Jurkat, Clone E6-1 (cell line): ENCODE results near the gene FAM174C.

Experiments used
- DNase-seq: peaks from one replicate; pipeline ENCODE4 v3.0.0-alpha.2; 2011; ENCODE audit warnings: low read depth, low spot score
- H3K4me3 ChIP-seq: 2 replicates; pipeline ENCODE4 v1.5.1; 2011; ENCODE audit warnings: mild to moderate bottlenecking, low read length, control low read depth, moderate library complexity

The FAM174C gene

DNA sequence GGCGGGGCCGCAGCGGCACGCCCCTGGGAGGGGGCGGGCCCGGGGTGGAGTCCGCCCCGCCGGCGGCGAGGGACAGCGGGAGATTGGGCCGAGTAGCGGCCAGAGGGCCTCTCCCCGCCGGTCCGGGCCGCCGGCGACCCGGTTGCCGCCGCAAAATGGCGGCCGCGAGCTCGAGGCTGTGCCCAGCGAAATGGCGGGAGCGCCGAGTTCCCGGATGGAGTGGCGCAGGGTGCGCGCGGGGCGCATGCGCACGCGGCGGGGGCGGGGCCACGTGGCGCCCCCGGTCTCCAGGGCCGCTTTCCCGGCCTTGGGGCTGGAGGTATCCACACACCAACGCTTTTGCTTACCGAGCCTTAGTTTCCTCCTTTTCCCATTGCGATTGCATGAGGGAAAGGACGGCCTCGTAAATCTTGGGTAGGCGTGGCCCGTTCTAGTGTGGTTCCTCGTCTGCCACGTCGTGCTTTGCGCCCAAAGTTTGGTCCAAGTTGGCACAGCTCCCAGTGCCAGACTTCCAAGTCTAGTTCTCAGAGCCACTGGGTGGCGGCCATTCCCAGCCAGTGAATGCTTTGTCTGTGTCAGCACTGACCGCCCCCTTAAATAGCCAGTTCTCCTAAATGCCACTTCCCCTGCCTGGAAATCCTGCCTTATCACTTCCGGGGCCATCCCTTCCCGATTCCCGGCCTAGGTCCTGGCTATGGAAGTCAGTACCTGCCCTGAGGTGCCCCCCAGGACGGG lies 5.7 kb upstream of the FAM174C start:
- H3K4me3 ChIP-seq = peak overlapping the region; percentile 98
- peak; percentile 72 for DNase-seq

DNA sequence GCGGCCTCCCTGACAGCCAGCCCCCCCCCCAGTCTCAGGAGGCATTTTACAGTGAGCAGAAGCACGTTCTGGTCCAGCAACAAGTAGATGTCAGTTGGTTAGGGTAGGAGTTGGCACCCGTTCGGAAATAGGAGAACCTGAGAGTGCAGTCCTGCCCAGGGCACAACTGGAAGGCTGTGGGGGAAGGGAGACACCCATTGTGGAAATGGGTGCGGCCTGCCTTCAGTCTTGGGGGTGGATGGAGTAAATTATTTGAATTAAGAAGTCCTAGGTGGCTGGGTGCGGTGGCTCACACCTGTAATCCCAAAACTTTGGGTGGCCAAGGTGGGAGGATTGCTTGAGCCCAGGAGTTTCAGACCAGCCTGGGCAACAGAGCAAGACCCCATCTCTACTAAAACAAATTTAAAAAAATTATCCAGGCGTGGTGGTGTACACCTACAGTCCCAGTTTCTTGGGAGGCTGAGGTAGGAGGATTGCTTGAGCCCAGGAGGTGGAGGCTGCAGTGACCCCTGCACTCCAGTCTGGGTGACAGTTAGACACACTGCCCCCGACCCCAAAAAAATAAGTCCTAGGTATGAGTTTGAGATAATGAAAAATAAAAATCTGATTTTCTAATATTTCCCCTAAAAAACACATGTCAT lies 5.0 kb upstream of the FAM174C start:
- peak overlapping the region; percentile 98 for H3K4me3 ChIP-seq
- DNase-seq = no peak

DNA sequence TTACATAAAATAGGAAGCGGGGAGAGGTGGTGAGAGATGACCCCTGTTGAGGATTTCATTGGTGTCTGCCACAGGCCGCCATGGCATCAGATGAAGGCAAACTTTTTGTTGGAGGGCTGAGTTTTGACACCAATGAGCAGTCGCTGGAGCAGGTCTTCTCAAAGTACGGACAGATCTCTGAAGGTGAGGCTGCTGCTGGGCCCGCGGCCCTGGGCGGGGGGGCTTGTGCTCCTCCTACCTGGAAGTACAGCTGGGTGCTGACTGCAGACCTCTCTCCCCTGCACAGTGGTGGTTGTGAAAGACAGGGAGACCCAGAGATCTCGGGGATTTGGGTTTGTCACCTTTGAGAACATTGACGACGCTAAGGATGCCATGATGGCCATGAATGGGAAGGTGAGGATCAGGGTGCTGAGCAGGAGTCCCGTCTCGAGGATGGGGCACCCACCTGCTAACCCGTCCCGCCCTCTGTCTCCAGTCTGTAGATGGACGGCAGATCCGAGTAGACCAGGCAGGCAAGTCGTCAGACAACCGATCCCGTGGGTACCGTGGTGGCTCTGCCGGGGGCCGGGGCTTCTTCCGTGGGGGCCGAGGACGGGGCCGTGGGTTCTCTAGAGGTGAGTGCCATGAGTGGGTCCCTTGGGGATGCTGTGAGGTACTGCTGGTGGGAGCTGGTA lies 4.3 kb upstream of the FAM174C start:
- peak overlapping the region; percentile 98 for H3K4me3 ChIP-seq
- DNase-seq = no peak

DNA sequence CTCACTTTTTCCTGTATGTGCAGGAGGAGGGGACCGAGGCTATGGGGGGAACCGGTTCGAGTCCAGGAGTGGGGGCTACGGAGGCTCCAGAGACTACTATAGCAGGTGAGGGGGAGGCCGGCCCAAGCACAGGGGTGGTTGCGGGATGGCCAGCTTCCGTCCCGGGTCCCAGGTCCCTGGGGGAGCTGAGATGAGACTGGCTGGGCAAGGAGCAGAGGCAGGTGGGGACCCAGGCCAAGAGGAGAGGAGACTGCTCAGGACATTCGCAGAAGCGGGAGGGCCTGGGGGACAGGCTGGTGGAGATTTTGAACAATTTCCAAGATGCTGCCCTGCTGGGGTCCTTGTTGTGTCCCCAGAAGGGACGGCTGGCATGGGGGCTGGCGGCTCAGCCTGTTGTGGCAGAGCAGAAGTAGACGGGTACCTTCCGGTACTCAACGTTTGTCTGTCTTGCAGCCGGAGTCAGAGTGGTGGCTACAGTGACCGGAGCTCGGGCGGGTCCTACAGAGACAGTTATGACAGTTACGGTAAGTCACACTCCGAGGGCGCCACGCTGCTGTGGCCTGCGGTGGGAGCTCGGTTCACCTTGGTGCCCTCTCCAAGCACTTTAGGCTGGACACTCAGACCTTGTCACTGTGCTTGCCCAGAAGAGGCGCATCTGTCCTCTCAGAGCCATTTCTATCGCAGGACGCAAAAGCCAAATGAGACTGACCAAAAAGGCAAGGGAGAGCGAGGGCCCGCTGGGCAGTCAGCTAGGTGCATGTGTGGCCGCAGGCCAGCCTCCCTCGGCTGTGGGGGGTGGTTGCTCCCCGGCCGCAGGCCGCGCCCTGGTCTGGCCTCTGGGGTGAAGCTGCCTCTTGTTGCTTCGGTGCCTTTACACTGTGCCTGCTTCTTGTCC lies 3.6 kb upstream of the FAM174C start:
- DNase-seq = no peak
- H3K4me3 ChIP-seq = no peak overlapping the region

DNA sequence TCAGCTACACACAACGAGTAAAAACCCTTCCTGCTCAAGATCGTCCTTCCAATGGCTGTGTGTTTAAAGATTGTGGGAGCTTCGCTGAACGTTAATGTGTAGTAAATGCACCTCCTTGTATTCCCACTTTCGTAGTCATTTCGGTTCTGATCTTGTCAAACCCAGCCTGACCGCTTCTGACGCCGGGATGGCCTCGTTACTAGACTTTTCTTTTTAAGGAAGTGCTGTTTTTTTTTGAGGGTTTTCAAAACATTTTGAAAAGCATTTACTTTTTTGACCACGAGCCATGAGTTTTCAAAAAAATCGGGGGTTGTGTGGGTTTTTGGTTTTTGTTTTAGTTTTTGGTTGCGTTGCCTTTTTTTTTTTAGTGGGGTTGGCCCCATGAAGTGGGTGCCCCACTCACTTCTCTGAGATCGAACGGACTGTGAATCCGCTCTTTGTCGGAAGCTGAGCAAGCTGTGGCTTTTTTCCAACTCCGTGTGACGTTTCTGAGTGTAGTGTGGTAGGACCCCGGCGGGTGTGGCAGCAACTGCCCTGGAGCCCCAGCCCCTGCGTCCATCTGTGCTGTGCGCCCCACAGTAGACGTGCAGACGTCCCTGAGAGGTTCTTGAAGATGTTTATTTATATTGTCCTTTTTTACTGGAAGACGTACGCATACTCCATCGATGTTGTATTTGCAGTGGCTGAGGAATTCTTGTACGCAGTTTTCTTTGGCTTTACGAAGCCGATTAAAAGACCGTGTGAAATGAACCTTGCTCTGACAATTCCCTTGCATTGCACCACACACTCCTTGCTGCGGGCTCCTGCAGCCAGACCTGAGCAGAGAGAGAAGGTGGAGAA lies 2.7 kb upstream of the FAM174C start:
- no peak for DNase-seq
- no peak overlapping the region for H3K4me3 ChIP-seq

DNA sequence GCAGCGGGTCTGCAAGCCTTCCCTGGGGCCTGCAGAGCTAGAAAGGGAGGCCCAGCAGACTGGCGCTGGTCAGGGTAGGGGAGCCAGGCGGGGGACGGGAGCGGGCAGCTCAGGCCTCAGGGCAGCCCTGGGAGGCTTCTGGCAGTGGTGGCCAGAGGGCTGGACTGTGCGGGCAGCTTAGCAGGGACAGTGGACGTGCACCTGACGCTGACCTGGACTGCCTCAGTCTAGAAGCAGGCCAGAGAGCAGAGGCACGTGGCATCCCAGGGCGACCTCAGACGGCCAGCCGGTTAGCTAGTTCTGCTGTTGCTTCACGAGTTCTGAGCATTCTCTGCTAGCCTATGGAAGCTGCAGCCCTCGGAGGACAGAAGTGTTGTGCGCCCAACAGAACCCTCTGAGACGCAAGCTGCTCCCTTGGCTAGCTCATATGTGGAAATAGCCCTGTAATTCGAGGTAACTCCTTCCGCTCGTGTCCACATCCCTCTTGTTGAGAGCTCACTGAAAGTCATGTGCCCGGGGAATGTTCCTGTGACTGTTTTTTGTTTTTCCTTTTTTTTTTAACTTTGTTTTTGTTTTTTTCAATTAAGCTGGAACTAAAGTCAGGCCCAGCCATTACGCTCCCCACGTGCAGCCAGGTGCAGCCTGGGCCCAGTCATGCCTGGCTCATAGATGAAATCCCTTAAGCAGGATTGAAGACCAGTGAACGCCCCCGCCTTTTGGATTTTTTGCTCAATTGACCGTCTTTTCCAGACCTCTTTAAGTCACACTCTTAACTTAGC lies 1.9 kb upstream of the FAM174C start:
- no peak overlapping the region; the same call in 1 of the 2 replicates for H3K4me3 ChIP-seq
- no peak for DNase-seq

DNA sequence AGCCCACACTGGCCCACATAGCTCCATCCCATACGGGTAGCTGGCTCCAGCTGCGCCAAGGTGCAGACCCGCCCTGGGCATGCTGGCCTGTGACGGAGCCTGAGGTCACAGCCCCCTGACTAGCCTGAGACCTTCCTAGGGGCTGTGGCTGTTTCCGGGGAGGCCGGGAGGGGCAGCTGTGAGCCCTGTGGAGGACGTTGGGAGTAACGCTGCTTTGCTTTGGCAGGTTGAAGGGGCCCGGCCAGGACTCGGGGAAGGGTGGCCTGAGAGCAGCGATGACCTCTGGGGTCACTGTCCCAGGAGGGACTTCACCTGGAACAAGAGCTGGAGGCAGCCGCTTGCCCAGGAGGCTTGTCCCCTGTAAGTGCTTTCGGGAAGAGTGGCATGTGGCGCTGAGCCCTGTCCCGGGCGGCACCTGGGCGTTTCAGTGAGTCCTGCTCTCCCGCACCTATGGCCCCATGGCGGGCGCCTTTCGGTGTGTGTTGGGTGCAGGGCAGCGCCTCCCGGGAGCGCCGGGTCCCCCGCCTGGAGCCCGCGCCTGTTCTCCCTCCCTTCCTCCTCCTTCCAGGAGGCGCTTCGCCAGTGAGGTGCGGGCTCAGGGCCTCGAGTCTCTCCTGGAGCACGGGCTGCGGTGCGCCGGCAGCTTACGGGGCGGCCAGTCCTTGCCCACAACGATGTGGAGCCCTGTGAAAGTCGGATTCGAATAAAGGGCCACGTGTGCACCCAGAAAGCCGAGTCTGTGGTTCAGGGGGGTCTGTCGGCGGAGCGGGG lies 1.1 kb upstream of the FAM174C start:
- H3K4me3 ChIP-seq = peak overlapping the region; percentile 60
- DNase-seq = no peak

DNA sequence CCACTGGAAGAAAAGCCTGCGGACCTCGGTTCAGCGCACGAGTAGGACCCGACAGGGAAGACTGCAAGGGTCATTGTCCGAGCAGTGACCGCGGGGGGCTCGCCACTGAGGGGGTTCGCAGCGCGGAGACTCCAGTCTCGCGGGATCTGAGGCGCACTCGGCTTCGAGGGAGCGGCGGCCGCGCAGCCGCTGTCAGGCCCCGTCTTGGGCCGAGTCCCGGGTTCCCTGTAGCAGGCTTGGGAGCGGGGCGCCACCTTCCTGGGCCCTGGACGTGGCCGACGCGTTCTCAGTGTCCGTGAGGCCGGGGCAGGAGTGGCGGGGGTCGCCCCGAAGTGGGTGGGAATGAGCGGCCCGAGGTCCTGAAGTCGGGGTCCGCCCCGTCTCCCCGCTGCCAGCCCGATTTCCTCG lies 474 bp upstream of the FAM174C start:
- H3K4me3 ChIP-seq = peak overlapping the region; percentile 60
- DNase-seq = no peak

DNA sequence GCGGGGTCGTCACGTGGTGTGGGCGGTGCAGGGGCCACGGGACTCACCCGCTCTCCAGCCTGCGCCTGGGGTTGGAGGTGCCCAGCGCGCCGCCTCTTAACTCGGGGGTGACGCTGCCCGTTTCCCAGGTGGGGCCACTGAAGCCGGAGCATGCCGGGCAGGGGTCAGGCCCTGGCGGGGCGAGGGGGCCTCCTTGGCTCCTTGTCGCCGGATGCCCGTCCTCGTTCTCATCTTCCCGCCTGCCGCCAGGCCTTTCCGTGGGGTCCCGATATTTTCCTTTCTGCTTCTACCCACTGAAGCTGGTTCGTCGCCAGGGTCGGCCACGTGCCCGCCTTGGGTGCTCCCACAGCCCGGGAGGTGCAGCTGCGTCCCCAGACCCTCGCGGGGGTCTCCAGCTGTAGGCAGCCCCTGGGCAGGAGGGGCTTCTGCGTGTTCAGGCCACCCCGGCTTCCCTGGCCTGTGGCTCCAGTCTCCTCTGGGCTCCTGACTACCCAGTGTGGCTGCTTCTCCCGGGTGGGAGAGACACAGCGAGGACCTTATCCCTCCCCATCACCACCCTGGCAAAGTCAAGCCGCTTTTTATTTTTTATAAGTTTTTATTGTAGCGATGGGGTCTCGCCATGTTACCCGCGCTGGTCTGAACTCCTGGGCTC lies 772 bp downstream of the FAM174C start:
- peak overlapping the region; percentile 88 for H3K4me3 ChIP-seq
- DNase-seq = no peak

DNA sequence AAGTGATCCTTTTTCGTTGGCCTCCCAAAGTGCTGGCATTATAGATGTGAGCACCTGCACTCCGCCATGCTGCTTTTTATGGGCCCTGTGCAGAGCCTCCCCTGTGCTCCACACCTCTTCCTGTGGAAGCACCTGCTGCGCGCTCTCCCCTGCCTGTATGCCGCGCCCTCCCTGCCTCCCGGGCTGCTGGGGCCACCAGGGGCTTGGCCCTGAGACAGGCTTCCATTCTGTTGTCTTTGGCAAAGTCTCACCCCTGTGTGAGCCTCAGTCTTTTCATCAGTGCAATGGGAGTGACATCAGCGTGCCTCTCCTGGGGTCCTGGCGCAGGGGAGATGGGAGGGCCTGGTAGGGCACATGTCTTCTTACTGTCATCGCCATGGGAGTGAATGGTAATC lies 1.3 kb downstream of the FAM174C start:
- H3K4me3 ChIP-seq = peak overlapping the region; percentile 88
- DNase-seq = no peak

DNA sequence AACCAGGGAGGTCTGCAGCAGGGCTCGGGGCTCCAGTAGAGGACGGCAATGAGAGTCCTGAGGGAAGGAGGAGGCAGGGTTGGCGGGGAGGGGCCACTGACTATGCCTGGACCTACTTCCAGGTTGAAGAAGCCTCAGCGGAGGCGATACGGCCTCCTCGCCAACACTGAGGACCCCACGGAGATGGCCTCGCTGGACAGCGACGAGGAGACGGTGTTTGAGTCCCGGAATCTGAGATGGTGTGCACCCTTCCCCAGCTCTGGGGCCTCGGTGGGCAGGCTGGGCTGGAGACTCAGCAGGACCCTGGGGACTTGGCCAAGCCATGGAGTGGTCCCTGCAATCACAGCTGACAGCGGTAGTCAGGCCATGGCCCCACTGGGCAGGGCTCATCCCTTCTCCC lies 1.7 kb downstream of the FAM174C start:
- DNase-seq = no peak
- peak overlapping the region; percentile 88 for H3K4me3 ChIP-seq

DNA sequence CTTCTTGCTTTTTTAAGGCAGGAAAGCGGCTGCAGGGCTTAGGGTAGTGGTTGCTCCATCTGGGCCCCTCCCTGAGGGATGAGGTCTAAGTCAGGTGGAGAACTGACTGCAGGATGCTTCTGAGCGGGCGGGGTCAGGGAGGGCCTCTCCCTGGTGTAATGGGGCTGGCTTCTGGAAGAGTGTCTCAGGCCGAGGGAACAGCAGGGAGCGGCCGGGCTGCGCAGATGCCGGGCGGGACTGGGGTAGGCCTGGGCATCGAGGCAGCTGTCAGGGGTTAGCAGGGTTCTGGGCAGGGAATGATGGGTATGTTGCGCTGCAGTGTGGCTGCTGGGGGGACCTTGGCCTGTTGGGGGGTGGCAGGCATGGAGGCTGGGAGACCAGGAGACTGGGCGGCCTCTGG lies 2.7 kb downstream of the FAM174C start:
- no peak for DNase-seq
- H3K4me3 ChIP-seq = no peak overlapping the region

DNA sequence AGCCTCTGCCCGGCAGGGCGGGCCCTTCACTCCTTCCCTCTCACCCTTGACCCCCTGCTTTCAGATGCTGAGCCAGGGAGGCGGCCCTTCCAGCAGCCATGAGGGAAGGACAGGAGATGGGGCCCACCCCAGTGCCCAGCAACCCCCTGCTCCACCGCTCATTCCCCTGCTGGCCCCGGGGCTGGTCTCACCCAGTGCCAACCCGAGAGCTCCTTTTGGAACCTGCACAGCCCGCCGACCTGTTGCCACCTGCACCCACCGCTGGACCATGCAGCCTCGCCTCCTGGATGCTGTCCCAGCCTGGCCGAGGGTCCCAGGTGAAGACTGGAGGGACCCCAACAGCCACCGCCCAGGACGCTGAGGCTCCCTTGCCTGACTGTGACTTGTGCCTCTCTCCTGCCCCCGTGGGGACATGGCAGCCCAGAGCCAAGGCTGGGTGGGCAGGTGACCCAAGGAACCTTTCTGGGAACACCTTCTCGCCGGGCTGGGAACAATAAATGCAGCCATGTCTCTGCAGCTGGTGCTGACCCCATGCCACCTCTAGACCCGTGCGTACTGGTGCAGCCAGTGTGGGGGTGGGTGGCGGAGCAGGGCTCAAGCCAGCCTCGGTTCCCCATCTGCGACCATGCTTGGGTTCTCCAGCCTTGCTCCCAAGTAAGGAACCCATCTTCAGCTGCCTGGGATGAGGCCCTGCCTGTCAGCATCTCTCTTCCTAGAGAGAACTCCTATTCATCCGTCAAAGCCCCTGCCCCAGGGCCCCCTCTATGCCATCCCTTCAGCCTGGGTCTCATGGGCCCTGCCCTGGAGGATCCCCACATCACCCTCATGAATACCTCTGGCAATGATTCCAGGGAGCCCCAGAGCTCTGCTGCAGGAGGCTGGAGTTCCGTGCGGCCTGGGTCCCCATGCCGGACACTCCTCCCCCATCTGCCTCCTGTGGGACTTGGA lies 3.7 kb downstream of the FAM174C start:
- no peak for DNase-seq
- H3K4me3 ChIP-seq = no peak overlapping the region

DNA sequence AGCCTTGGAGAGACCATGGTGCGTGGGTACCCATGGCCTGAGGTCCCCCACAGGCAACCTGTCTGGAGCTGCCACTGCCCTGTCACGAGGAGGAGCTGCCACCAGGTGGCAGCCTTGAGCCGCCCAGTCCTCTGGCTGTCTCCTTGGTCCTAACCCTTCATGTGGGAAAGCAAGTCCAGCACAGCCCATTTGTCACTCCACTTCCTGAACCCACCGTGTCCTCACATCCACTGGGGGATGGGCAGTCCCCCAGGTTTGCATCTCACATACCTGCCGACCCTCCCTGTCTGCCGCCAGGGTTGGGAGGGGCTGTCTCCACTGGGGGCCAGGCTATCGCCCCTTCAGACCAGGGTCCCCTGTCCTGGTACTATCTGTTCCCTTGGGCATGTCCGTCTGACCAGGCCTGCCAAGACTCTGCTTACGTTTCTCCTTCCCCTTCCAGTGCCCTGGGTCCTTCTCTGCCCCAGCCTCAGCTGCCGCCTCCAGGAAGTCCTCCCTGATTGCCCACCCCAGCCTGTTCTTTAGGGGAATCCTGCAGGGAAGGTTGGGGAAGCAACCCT lies 4.5 kb downstream of the FAM174C start:
- H3K4me3 ChIP-seq = no peak overlapping the region
- DNase-seq = peak; percentile 62
